CD8-positive, alpha-beta memory T cell (primary cell): ENCODE measurements around the gene FAM156B. TPM values are rescaled to one million over a fixed set of nuclear protein-coding genes. Genes with fewer than 3 reads are reported as not detected.
"Not testable (repeated sequence)": the region's sequence is repeated elsewhere in the genome, so short reads cannot be mapped to it uniquely, and the experiment has no call there.

Source experiments
- CTCF ChIA-PET: fragments of 350-600 bp; sonication (Branson Sonifier 250); formaldehyde crosslinking; loops from one replicate; lab custom pipeline; 2021; ENCODE audit warnings: antibody characterized with exemption; lab: Charles Lee
- POLR2A ChIA-PET: fragments of 350-600 bp; sonication (Branson Sonifier 250); formaldehyde crosslinking; loops from one replicate; lab custom pipeline; 2021; ENCODE audit warnings: antibody characterized with exemption; lab: Charles Lee
- DNase-seq, 5 donors: peaks; one replicate each; pipeline versions ENCODE4 v3.0.0 to v3.0.0-alpha.2; 2020 to 2022; ENCODE audit warnings: mixed read lengths in 1 of 5
- H3K27ac ChIP-seq: one replicate; pipeline ENCODE4 v1.7.0; 2013; ENCODE audit warnings: low read depth, mild to moderate bottlenecking, low read length, moderate library complexity
- H3K27me3 ChIP-seq: 2 replicates; pipeline ENCODE4 v1.7.0; 2013; ENCODE audit warnings: low read length, mild to moderate bottlenecking; ENCODE audit not compliant: insufficient read depth, poor library complexity, severe bottlenecking
- H3K36me3 ChIP-seq: 2 replicates; pipeline ENCODE4 v1.7.0; 2013; ENCODE audit warnings: mild to moderate bottlenecking, low read length, moderate library complexity; ENCODE audit not compliant: insufficient read depth
- H3K4me1 ChIP-seq: 2 replicates; pipeline ENCODE4 v1.7.0; 2013; ENCODE audit warnings: mild to moderate bottlenecking, low read length, moderate library complexity; ENCODE audit not compliant: insufficient read depth
- H3K4me3 ChIP-seq: 2 replicates; pipeline ENCODE4 v1.7.0; 2013; ENCODE audit warnings: mild to moderate bottlenecking, low read length
- H3K9me3 ChIP-seq: 2 replicates; pipeline ENCODE4 v1.7.0; 2013; ENCODE audit warnings: mild to moderate bottlenecking, low read length
- H3K27ac Mint-ChIP-seq, 8 donors: one replicate each; pipeline ENCODE4 v1.8.0; 2020 to 2021; ENCODE audit warnings: mixed read lengths in 8 of 8, mild to moderate bottlenecking in 6 of 8, inconsistent platforms in 3 of 8, moderate library complexity in 3 of 8
- H3K27me3 Mint-ChIP-seq, 2 donors: one replicate each; pipeline ENCODE4 v1.8.0; 2020 to 2021; ENCODE audit warnings: mixed read lengths in 2 of 2, mild to moderate bottlenecking in 1 of 2, moderate library complexity in 1 of 2
- H3K36me3 Mint-ChIP-seq, 3 donors: one replicate each; pipeline ENCODE4 v1.8.0; 2020 to 2021; ENCODE audit warnings: mixed read lengths in 3 of 3, inconsistent platforms in 1 of 3, mild to moderate bottlenecking in 1 of 3
- H3K4me1 Mint-ChIP-seq, 3 donors: one replicate each; pipeline ENCODE4 v1.8.0; 2020 to 2021; ENCODE audit warnings: mixed read lengths in 3 of 3, inconsistent platforms in 1 of 3, mild to moderate bottlenecking in 1 of 3
- H3K4me3 Mint-ChIP-seq, 7 donors: one replicate each; pipeline ENCODE4 v1.8.0; 2020 to 2021; ENCODE audit warnings: mixed read lengths in 7 of 7, mild to moderate bottlenecking in 6 of 7, moderate library complexity in 4 of 7, inconsistent platforms in 2 of 7
- H3K9me3 Mint-ChIP-seq, 5 donors: one replicate each; pipeline ENCODE4 v1.8.0; 2020 to 2022; ENCODE audit warnings: mixed read lengths in 5 of 5, mild to moderate bottlenecking in 3 of 5, moderate library complexity in 2 of 5, inconsistent platforms in 1 of 5
- polyA plus RNA-seq: library from polyadenylated mRNA; unstranded; fragments of 300-500 nt; fragmentation: Illumina TruSeq; gene quantifications from one replicate; pipeline ENCODE4 v1.2.3, GENCODE V29; 2021
- total RNA-seq, 2 experiments: library from RNA; stranded (reverse); gene quantifications; one replicate each; pipeline ENCODE4 v1.2.3, GENCODE V29; 2021

The FAM156B gene
- total and polyA plus RNA-seq, 3 experiments from 2014 or later = 4.4 to 13.2 (median 11.6) TPM

GRCh38 chrX:52874661-52875060, 22.5 kb upstream of the FAM156B start:
- no peaks in the 10 kb centered on the region for H3K27me3 ChIP-seq
- H3K27ac Mint-ChIP-seq = no peak overlapping the region
- no peaks in the 10 kb centered on the region for H3K4me1 ChIP-seq
- peaks cover 16 to 19% of the 10 kb centered on the region in 2 donors for H3K27me3 Mint-ChIP-seq
- no peaks in the 10 kb centered on the region for H3K9me3 Mint-ChIP-seq
- H3K4me3 Mint-ChIP-seq = no peak overlapping the region
- H3K4me1 Mint-ChIP-seq = no peaks in the 10 kb centered on the region
- POLR2A ChIA-PET = no interaction called here
- H3K9me3 ChIP-seq = no peaks in the 10 kb centered on the region
- H3K27ac ChIP-seq = no peak overlapping the region
- DNase-seq = no peak
- no peak overlapping the region for H3K4me3 ChIP-seq
- CTCF ChIA-PET = no interaction called here
- no peaks in the 10 kb centered on the region for H3K36me3 Mint-ChIP-seq
- H3K36me3 ChIP-seq = no peaks in the 10 kb centered on the region

DNA sequence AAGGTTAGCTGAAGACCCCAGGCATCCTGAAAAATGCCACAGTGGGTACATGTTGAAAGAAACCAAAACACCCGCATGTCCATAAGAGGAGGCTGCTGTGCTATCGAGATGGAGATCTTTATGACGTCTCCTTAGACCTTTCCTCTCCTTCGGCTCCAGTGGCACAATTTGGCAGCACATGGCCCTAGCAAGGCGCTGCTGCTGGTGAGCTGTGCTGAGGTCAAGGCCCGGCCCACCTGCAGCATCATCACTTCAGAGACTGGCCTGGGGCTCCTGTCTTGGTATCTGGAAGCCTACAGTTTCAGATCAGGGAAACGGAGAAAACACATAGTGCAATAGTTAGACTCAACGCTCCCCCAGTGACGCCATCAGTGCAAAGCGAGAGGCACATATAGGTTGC, 21.7 kb upstream of the FAM156B start:
- Mint-ChIP-seq H3K27ac (peak overlapping the region in 1 of 8 donors; percentile 55), H3K27me3 (peaks cover 15 to 16% of the 10 kb centered on the region in 2 donors)
- H3K4me1 ChIP-seq, DNase-seq, H3K27ac ChIP-seq, H3K36me3 Mint-ChIP-seq, H3K4me3 Mint-ChIP-seq, CTCF ChIA-PET, H3K27me3 ChIP-seq, POLR2A ChIA-PET, H3K4me3 ChIP-seq, H3K4me1 Mint-ChIP-seq, H3K9me3 Mint-ChIP-seq, H3K36me3 ChIP-seq, H3K9me3 ChIP-seq: not testable (repeated sequence)

DNA sequence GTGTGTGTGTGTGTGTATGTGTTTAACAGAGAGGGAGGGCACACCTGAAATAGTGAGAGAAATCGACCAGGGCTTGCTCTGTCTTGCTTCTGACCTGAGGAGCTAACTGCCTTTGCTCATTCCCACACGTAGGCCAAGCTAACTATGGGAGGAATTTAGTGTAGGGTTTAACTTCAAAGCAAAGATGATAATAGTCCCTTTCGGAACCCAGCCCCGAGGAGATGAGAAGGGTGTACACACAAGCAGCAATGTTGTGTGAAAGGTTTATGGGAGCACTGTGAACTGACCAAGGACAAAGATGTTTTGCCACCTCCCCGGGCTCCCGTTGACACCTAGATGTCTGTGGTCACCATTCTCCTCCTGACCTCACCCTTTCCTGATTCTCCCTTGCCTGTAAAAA, 20.7 kb upstream of the FAM156B start:
- H3K4me1 ChIP-seq, POLR2A ChIA-PET, H3K4me3 ChIP-seq, H3K36me3 ChIP-seq, H3K9me3 Mint-ChIP-seq, H3K4me1 Mint-ChIP-seq, CTCF ChIA-PET, H3K9me3 ChIP-seq, H3K27ac Mint-ChIP-seq, DNase-seq, H3K27ac ChIP-seq, H3K36me3 Mint-ChIP-seq, H3K4me3 Mint-ChIP-seq, H3K27me3 ChIP-seq: not testable (repeated sequence)
- peaks cover 15 to 16% of the 10 kb centered on the region in 2 donors for H3K27me3 Mint-ChIP-seq

DNA sequence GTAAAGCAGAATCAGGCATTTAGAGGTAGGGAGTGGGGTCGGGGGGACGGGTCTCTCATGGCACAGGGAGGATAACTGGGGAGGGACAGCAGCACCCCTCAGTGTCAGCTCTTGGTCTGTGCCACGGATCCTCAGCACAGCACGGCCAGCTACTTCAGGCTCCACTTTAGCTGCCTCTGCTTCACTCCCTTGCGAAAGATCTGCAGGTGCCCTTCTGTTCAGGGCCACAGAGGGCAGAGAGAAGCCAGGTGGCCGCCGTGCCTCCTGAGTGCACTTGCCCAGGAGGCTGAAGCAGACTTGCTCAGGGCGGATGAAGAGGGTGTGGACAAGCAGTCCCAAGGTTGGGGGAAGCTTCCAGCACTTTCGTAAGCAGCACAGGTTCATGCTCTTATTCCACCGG, 9.7 kb upstream of the FAM156B start:
- H3K27me3 ChIP-seq, H3K9me3 ChIP-seq, H3K4me3 ChIP-seq, H3K9me3 Mint-ChIP-seq, H3K36me3 ChIP-seq, H3K4me1 Mint-ChIP-seq, H3K4me3 Mint-ChIP-seq, H3K27me3 Mint-ChIP-seq, H3K36me3 Mint-ChIP-seq, H3K4me1 ChIP-seq, POLR2A ChIA-PET, DNase-seq, H3K27ac ChIP-seq, CTCF ChIA-PET, H3K27ac Mint-ChIP-seq: not testable (repeated sequence)

- H3K4me1 ChIP-seq, H3K4me3 ChIP-seq, H3K27me3 ChIP-seq, POLR2A ChIA-PET, DNase-seq, H3K27ac ChIP-seq, H3K4me1 Mint-ChIP-seq, H3K4me3 Mint-ChIP-seq, H3K9me3 Mint-ChIP-seq, H3K36me3 Mint-ChIP-seq, H3K27ac Mint-ChIP-seq, CTCF ChIA-PET, H3K27me3 Mint-ChIP-seq, H3K9me3 ChIP-seq, H3K36me3 ChIP-seq: not testable (repeated sequence)
Measured at GRCh38 chrX:52888090-52888489, 9.0 kb upstream of the FAM156B start.

DNA sequence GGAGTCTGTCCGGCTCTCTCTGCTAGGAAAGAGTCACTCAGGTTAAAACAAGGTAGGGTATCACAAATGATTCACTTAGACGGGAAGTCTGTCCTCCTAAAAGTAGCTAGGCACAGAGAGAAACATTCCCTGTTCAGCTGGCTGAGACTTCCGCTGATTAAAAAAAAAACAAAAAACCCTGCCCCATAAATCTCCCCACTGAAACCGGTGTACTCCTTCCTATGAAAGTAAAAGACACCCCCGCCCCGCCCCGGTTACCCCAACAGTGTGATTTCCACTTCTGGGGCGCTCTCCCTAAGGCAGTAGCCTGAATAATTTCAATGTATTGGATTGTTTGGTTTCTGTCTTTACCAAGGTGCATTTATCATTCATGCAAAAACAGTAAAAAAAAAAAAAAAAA, 692 bp upstream of the FAM156B start:
- POLR2A ChIA-PET, H3K27me3 Mint-ChIP-seq, H3K4me3 Mint-ChIP-seq, DNase-seq, CTCF ChIA-PET, H3K27ac ChIP-seq, H3K36me3 ChIP-seq, H3K27ac Mint-ChIP-seq, H3K4me1 Mint-ChIP-seq, H3K9me3 Mint-ChIP-seq, H3K27me3 ChIP-seq, H3K36me3 Mint-ChIP-seq, H3K4me3 ChIP-seq, H3K9me3 ChIP-seq, H3K4me1 ChIP-seq: not testable (repeated sequence)

DNA sequence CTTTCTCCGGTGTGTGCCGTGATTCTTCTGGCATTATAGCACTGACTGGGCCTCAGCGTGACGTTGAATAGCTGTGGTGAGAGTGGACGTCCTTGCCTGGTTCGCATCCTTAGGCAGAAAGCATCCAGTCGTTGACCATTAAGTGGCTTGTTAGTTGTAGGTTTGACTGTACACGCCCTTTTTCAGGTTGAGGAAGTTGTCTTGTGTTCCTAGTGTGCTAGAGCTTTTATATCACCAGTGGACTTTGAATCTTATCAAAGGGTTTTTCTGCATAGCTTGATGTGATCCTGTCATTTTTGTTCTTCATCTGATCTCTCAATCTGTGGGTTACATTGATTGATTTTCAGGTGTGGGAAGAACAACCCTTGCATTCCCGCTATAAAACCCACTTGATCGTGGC, 8.4 kb downstream of the FAM156B start:
- H3K4me3 Mint-ChIP-seq, H3K9me3 ChIP-seq, H3K27ac Mint-ChIP-seq, H3K27ac ChIP-seq, CTCF ChIA-PET, H3K4me3 ChIP-seq, H3K4me1 Mint-ChIP-seq, H3K27me3 ChIP-seq, DNase-seq, H3K36me3 ChIP-seq, H3K4me1 ChIP-seq, H3K36me3 Mint-ChIP-seq, H3K9me3 Mint-ChIP-seq, H3K27me3 Mint-ChIP-seq, POLR2A ChIA-PET: not testable (repeated sequence)

- POLR2A ChIA-PET = not testable (repeated sequence)
Measured at GRCh38 chrX:52906072-52906471, 8.9 kb downstream of the FAM156B start.

DNA sequence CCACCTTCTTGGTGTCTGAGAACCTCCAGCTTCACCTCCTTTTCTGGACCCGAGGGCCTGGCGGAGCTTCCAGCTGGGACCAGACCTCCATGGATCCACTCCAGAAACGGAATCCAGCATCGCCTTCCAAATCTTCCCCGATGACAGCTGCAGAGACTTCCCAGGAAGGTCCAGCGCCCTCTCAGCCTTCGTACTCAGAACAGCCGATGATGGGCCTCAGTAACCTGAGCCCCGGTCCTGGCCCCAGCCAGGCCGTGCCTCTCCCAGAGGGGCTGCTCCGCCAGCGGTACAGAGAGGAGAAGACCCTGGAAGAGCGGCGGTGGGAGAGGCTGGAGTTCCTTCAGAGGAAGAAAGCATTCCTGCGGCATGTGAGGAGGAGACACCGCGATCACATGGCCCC, 10.0 kb downstream of the FAM156B start:
- H3K9me3 Mint-ChIP-seq, H3K27me3 ChIP-seq, H3K36me3 ChIP-seq, H3K4me1 Mint-ChIP-seq, H3K36me3 Mint-ChIP-seq, H3K27me3 Mint-ChIP-seq, H3K4me1 ChIP-seq, H3K4me3 ChIP-seq, CTCF ChIA-PET, DNase-seq, H3K4me3 Mint-ChIP-seq, H3K27ac ChIP-seq, POLR2A ChIA-PET, H3K9me3 ChIP-seq, H3K27ac Mint-ChIP-seq: not testable (repeated sequence)

More at GRCh38 chrX:52906072-52906471, 8.9 kb downstream of the FAM156B start:
- H3K36me3 ChIP-seq, H3K36me3 Mint-ChIP-seq, H3K27ac ChIP-seq, CTCF ChIA-PET, H3K4me1 Mint-ChIP-seq, H3K4me3 Mint-ChIP-seq, H3K9me3 ChIP-seq, H3K27me3 ChIP-seq, H3K27me3 Mint-ChIP-seq, H3K9me3 Mint-ChIP-seq, H3K4me1 ChIP-seq, H3K4me3 ChIP-seq, H3K27ac Mint-ChIP-seq, DNase-seq: not testable (repeated sequence)
